CD14-positive monocyte (primary cell): ENCODE measurements around the gene PARP8. TPM values are rescaled to one million over a fixed set of nuclear protein-coding genes. Genes with fewer than 3 reads are reported as not detected.

ENCODE experiments used
- DNase-seq, 3 donors: peaks; one replicate each; pipeline ENCODE4 v3.0.0-alpha.2; 2011 to 2022
- H2AFZ ChIP-seq: 2 replicates; pipeline ENCODE4 v1.6.0; 2012; ENCODE audit warnings: mild to moderate bottlenecking, low read depth, low read length, inconsistent platforms; ENCODE audit not compliant: insufficient read depth, poor library complexity, severe bottlenecking
- H3K27ac ChIP-seq, 2 donors: 1 replicate in 1 of 2; 2 replicates in 1 of 2; pipeline ENCODE4 v1.5.1; 2012 to 2013; ENCODE audit warnings: low read length in 2 of 2, control low read depth in 1 of 2, inconsistent platforms in 1 of 2, low read depth in 1 of 2, mild to moderate bottlenecking in 1 of 2
- H3K27me3 ChIP-seq, 2 donors: one replicate each; pipeline versions ENCODE4 v1.6.0 to v1.6.1; 2011 to 2013; ENCODE audit warnings: low read length in 2 of 2; ENCODE audit not compliant: control insufficient read depth in 2 of 2, insufficient read depth in 2 of 2
- H3K36me3 ChIP-seq, 2 donors: replicated peaks in 1 of 2; 1 replicate in 1 of 2; 2 replicates in 1 of 2; pipeline versions ENCODE4 v1.5.1 to v1.6.1; 2012 to 2013; ENCODE audit warnings: low read length in 2 of 2, control low read depth in 1 of 2, inconsistent platforms in 1 of 2, mild to moderate bottlenecking in 1 of 2; ENCODE audit not compliant: insufficient read depth in 2 of 2, control insufficient read depth in 1 of 2
- H3K4me1 ChIP-seq, 2 donors: 1 replicate in 1 of 2; 2 replicates in 1 of 2; pipeline versions ENCODE4 v1.5.1 to v1.6.1; 2012 to 2013; ENCODE audit warnings: low read length in 2 of 2, control low read depth in 1 of 2, inconsistent platforms in 1 of 2, mild to moderate bottlenecking in 1 of 2, moderate library complexity in 1 of 2; ENCODE audit not compliant: insufficient read depth in 2 of 2, control insufficient read depth in 1 of 2
- H3K4me2 ChIP-seq: replicated peaks from 2 replicates; pipeline ENCODE3; 2012; ENCODE audit warnings: low read length, moderate library complexity, mild to moderate bottlenecking; ENCODE audit not compliant: poor library complexity, severe bottlenecking; ENCODE audit errors: extremely low read depth
- H3K4me3 ChIP-seq, 3 experiments: fragments of 200-600 bp in 1 of 3; sonication (generic) in 1 of 3; replicated peaks in 1 of 3; 1 replicate in 2 of 3; 2 replicates in 1 of 3; pipeline ENCODE4 v1.5.1; 2011 to 2013; ENCODE audit warnings: low read length in 3 of 3, mild to moderate bottlenecking in 3 of 3, control low read depth in 2 of 3, low read depth in 2 of 3, inconsistent platforms in 1 of 3, moderate library complexity in 1 of 3
- H3K79me2 ChIP-seq: 2 replicates; pipeline ENCODE4 v1.6.0; 2012; ENCODE audit warnings: mild to moderate bottlenecking, control low read depth, inconsistent platforms, low read length, moderate library complexity; ENCODE audit not compliant: insufficient read depth
- H3K9ac ChIP-seq: 2 replicates; pipeline ENCODE4 v1.6.0; 2017; ENCODE audit warnings: low read length, mild to moderate bottlenecking; ENCODE audit not compliant: insufficient read depth, poor library complexity, severe bottlenecking
- H3K9me3 ChIP-seq, 2 donors: replicated peaks in 1 of 2; 1 replicate in 1 of 2; 2 replicates in 1 of 2; pipeline versions ENCODE4 v1.5.1 to v1.6.1; 2012 to 2013; ENCODE audit warnings: low read length in 2 of 2, control low read depth in 1 of 2; ENCODE audit not compliant: control insufficient read depth in 1 of 2, insufficient read depth in 1 of 2
- H4K20me1 ChIP-seq: 2 replicates; pipeline ENCODE4 v1.6.0; 2012; ENCODE audit warnings: mild to moderate bottlenecking, low read length, control low read depth, moderate library complexity; ENCODE audit not compliant: insufficient read depth
- H3K27ac Mint-ChIP-seq, 7 donors: one replicate each; pipeline ENCODE4 v1.8.0; 2020; ENCODE audit warnings: mild to moderate bottlenecking in 7 of 7, mixed read lengths in 7 of 7, moderate library complexity in 6 of 7, inconsistent platforms in 2 of 7
- H3K27me3 Mint-ChIP-seq, 3 donors: one replicate each; pipeline ENCODE4 v1.8.0; 2021 to 2022; ENCODE audit warnings: low read depth in 3 of 3, mild to moderate bottlenecking in 3 of 3, mixed read lengths in 3 of 3, moderate library complexity in 3 of 3, inconsistent platforms in 1 of 3
- H3K36me3 Mint-ChIP-seq, 2 donors: one replicate each; pipeline ENCODE4 v1.8.0; 2020; ENCODE audit warnings: mixed read lengths in 2 of 2, inconsistent platforms in 1 of 2, mild to moderate bottlenecking in 1 of 2
- H3K4me1 Mint-ChIP-seq: one replicate; pipeline ENCODE4 v1.8.0; 2020; ENCODE audit warnings: mild to moderate bottlenecking, mixed read lengths
- H3K4me3 Mint-ChIP-seq, 2 donors: one replicate each; pipeline ENCODE4 v1.8.0; 2020; ENCODE audit warnings: mild to moderate bottlenecking in 2 of 2, mixed read lengths in 2 of 2, moderate library complexity in 1 of 2
- H3K9me3 Mint-ChIP-seq, 7 donors: one replicate each; pipeline ENCODE4 v1.8.0; 2020 to 2022; ENCODE audit warnings: mixed read lengths in 7 of 7, mild to moderate bottlenecking in 6 of 7, moderate library complexity in 6 of 7, inconsistent platforms in 2 of 7
- WGBS: methylation state at CpG from one replicate; pipeline ENCODE4 v1.1.5; 2013; ENCODE audit warnings: missing lambda C conversion rate; ENCODE audit not compliant: insufficient coverage; 5-methylcytosine and 5-hydroxymethylcytosine counted together
- intact Hi-C, 2 donors: fragments of 100-400 bp; cut with micrococcal nuclease; formaldehyde crosslinking; loops; one replicate each; pipeline versions ENCODE4 v1.15.0 to v1.15.1; 2023
- polyA plus RNA-seq, 3 donors: library from polyadenylated mRNA; depleted of rRNA in 1 of 3; unstranded in 2 of 3; stranded (reverse) in 1 of 3; fragments of 300-500 nt in 2 of 3; fragments of >200 nt in 1 of 3; fragmentation: Illumina TruSeq in 2 of 3; gene quantifications; 1 replicate in 2 of 3; 2 replicates in 1 of 3; pipeline ENCODE4 v1.2.3, GENCODE V29; 2012 to 2021
- TF ChIP-seq, protein P1 (sequence below): fragments of 200-600 bp; IDR thresholded peaks from one replicate; pipeline ENCODE4 v1.8.0; 2022; ENCODE audit warnings: antibody characterized with exemption, mild to moderate bottlenecking

Gene PARP8
- polyA plus RNA-seq, 3 donors: 27.5 to 170 (median 40.6) TPM

DNA sequence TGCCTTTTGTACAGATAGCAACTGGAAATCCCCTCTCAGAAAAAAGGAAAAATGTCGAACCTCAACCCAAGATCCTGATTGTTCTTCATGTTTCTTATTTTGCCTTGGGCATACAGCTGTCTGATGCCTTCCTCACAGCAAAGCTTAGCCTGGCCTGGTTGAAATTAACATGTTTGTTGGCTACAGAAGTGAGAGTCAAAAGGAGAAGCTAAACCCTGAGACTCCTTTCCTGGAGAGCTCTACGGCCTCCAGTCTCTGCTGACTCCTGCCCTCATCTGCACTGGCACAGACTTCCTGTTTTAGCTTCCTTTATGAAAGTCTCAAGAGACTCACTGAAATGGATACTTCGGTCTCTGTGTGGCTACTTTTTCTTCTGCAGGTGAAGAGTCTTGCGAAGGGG is 186.7 kb downstream of the PARP8 start:
- peak overlapping the region in 1 of 2 donors; percentile 69 for H3K27ac ChIP-seq
- Mint-ChIP-seq H3K27me3 (peaks cover 0 to under 1% (median 0%) of the 10 kb centered on the region in 3 donors), H3K4me3 (peak overlapping the region; percentile 28 to 71), H3K36me3 (no peaks in the 10 kb centered on the region), H3K27ac (peak overlapping the region; percentile 73 to 89 (median 80)), H3K9me3 (peaks cover 0 to 3% (median 0%) of the 10 kb centered on the region in 7 donors), H3K4me1 (peaks cover 56% of the 10 kb centered on the region)
- no peaks in the 10 kb centered on the region for H3K36me3 ChIP-seq
- H3K9me3 ChIP-seq: no peaks in the 10 kb centered on the region
- peak; percentile 78 to 87 (median 83) for DNase-seq
- H3K4me2 ChIP-seq: peak overlapping the region; percentile 31
- WGBS: 8% methylated on average over 3 of the region's 4 CpGs
- no peaks in the 10 kb centered on the region for H3K27me3 ChIP-seq
- no peak overlapping the region for H3K9ac ChIP-seq
- H3K79me2 ChIP-seq: no peaks in the 10 kb centered on the region
- TF ChIP-seq, protein P1, sequence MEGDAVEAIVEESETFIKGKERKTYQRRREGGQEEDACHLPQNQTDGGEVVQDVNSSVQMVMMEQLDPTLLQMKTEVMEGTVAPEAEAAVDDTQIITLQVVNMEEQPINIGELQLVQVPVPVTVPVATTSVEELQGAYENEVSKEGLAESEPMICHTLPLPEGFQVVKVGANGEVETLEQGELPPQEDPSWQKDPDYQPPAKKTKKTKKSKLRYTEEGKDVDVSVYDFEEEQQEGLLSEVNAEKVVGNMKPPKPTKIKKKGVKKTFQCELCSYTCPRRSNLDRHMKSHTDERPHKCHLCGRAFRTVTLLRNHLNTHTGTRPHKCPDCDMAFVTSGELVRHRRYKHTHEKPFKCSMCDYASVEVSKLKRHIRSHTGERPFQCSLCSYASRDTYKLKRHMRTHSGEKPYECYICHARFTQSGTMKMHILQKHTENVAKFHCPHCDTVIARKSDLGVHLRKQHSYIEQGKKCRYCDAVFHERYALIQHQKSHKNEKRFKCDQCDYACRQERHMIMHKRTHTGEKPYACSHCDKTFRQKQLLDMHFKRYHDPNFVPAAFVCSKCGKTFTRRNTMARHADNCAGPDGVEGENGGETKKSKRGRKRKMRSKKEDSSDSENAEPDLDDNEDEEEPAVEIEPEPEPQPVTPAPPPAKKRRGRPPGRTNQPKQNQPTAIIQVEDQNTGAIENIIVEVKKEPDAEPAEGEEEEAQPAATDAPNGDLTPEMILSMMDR: no peak
- peak overlapping the region; percentile 22 for H2AFZ ChIP-seq
- intact Hi-C loops: no loop called here
- H3K4me1 ChIP-seq: peaks cover 41 to 60% of the 10 kb centered on the region in 2 donors
- peak overlapping the region in 1 of 3 experiments; percentile 36 for H3K4me3 ChIP-seq
- H4K20me1 ChIP-seq: no peaks in the 10 kb centered on the region

DNA sequence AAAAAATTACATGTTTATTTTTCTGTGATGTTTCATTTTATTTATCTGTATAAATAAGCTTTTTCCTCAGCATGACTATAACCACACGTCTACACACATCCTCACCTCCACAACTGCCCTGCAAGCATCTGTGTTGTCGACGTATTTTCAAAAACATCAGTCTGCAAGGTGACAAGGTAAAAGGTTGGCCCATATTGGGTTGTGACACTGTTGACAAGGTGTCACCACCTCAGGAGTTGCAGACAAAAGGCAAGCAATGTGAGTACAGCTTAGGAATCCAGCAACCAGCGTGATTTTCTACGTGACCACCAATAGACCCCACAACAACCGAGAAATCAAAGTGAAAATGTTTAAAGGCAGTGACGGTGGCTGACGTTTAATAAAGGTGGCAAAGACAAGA is 187.6 kb downstream of the PARP8 start:
- H3K36me3 Mint-ChIP-seq: no peaks in the 10 kb centered on the region
- Histone ChIP-seq H3K27ac (no peak overlapping the region), H3K79me2 (no peaks in the 10 kb centered on the region), H3K27me3 (no peaks in the 10 kb centered on the region), H2AFZ (no peak overlapping the region), H4K20me1 (no peaks in the 10 kb centered on the region), H3K9ac (no peak overlapping the region), H3K4me2 (no peak overlapping the region), H3K4me1 (peaks cover 41 to 60% of the 10 kb centered on the region in 2 donors), H3K36me3 (no peaks in the 10 kb centered on the region), H3K4me3 (no peak overlapping the region), H3K9me3 (no peaks in the 10 kb centered on the region)
- TF ChIP-seq, protein P1: no peak
- H3K4me3 Mint-ChIP-seq: no peak overlapping the region
- no peak for DNase-seq
- peaks cover 0 to 1% (median 0%) of the 10 kb centered on the region in 3 donors for H3K27me3 Mint-ChIP-seq
- intact Hi-C loops: no loop called here
- no CpG with 5 or more reads among the region's 8 CpGs for WGBS
- no peak overlapping the region for H3K27ac Mint-ChIP-seq
- H3K4me1 Mint-ChIP-seq: peaks cover 56% of the 10 kb centered on the region
- peaks cover 0 to 3% (median under 1%) of the 10 kb centered on the region in 7 donors for H3K9me3 Mint-ChIP-seq
